Esophagus (tissue), 2 donors: ENCODE data around the gene SMS. TPM values are rescaled to one million over a fixed set of nuclear protein-coding genes. Genes with fewer than 3 reads are reported as not detected.

Experiments
- H3K27ac ChIP-seq, 2 donors: one replicate each; pipeline ENCODE4 v1.5.1; 2013; ENCODE audit warnings: low read depth in 2 of 2, mild to moderate bottlenecking in 2 of 2, inconsistent platforms in 1 of 2, low read length in 1 of 2, moderate library complexity in 1 of 2
- H3K27me3 ChIP-seq, 2 donors: one replicate each; pipeline ENCODE4 v1.6.1; 2013; ENCODE audit warnings: low read length in 2 of 2, control low read depth in 1 of 2, mild to moderate bottlenecking in 1 of 2; ENCODE audit not compliant: insufficient read depth in 2 of 2, control insufficient read depth in 1 of 2
- H3K36me3 ChIP-seq, 2 donors: one replicate each; pipeline ENCODE4 v1.6.1; 2013; ENCODE audit warnings: low read length in 1 of 2; ENCODE audit not compliant: control insufficient read depth in 2 of 2, insufficient read depth in 2 of 2
- H3K4me1 ChIP-seq, 2 donors: one replicate each; pipeline ENCODE4 v1.6.1; 2013; ENCODE audit warnings: low read length in 1 of 2; ENCODE audit not compliant: control insufficient read depth in 2 of 2, insufficient read depth in 2 of 2
- H3K4me3 ChIP-seq, 2 donors: one replicate each; pipeline ENCODE4 v1.5.1; 2013; ENCODE audit warnings: low read length in 2 of 2, mild to moderate bottlenecking in 2 of 2, low read depth in 1 of 2, moderate library complexity in 1 of 2
- H3K9me3 ChIP-seq, 2 donors: one replicate each; pipeline ENCODE4 v1.6.1; 2013; ENCODE audit warnings: mild to moderate bottlenecking in 2 of 2, low read depth in 1 of 2, low read length in 1 of 2, moderate library complexity in 1 of 2; ENCODE audit not compliant: control insufficient read depth in 2 of 2, insufficient read depth in 1 of 2
- WGBS, 2 donors: extraction: QIAGEN DNeasy Blood & Tissue Kit; methylation state at CpG; one replicate each; pipeline ENCODE4 v1.1.7; 2013; 5-methylcytosine and 5-hydroxymethylcytosine counted together
- polyA plus RNA-seq, 2 donors: library from polyadenylated mRNA; stranded (reverse); fragments of 200-250 nt; gene quantifications; one replicate each; pipeline ENCODE4 v1.2.3, GENCODE V29; 2013
- donor health status: healthy with polysubstance abuse.
- donor health status: Bipolar disorder and iron deficiency.

Gene SMS
- 10 to 100 TPM; 26.6 to 43.2 TPM for polyA plus RNA-seq

DNA sequence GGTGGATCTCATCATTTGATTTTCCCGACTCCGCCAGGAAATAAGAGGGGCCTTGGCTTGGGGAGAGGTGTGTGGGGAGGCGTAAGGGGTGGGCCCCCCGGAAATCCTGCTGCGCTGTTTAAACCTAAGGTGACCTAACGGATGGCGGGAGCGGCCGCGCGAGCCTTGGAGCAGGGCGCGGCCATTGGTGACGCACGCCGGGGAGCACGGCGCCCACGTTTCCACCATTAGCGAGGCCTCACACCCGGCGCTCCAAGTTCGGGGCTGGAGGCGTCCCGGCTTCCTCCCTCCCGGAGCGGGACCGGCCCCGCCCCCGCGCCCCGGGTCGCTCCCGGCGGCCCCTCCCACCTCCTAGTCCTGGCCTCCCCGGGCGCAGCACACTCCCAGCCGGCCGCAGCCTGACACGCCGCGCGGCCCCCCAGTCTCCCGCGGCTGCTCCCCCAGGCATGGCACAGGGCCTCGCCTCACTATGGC is at the start of gene SMS:
Gene SMS (plus strand): TSS at position 354 of the 474 bp plus-strand sequence. CDS start 116 bp downstream, at position 470.
- Histone ChIP-seq H3K4me1 (peaks cover 0 to 5% of the 10 kb centered on the region in 2 donors), H3K4me3 (peak within 1 kb of the TSS; percentile 66 to 79), H3K27ac (peak within 1 kb of the TSS; percentile 74 to 77), H3K9me3 (peaks cover 0 to 7% of the 10 kb centered on the region in 2 donors), H3K27me3 (no peaks in the 10 kb centered on the region), H3K36me3 (no peaks in the 10 kb centered on the region)
- WGBS, 2 donors, result 1 to 25% methylated on average over 33 to 46 of the region's 46 CpGs

DNA sequence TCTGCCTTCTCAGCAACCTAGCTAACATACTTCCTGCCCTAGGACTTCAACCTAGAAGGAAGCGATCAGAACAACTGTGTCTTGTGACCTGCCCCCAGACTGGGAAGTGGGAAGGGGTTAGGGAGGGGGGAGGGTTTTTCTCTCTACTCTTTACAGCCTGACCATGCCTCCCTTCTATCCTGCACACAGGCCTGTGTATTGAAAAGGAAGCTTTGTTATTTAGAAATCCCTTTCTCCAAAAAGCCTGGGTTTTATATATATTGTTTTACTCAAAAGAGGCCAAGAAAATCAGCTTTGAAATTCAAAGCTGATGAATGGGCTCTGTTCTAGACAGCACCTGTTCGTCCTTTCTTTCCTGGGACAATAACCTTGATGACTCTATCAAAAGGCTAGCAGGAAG is 35.2 kb upstream of the SMS start:
- H3K4me1 ChIP-seq, result no peaks in the 10 kb centered on the region
- H3K9me3 ChIP-seq, result no peaks in the 10 kb centered on the region
- no peak overlapping the region for H3K4me3 ChIP-seq
- no peaks in the 10 kb centered on the region for H3K27me3 ChIP-seq
- WGBS, 2 donors, result 47 to 73% methylated on average over 2 of the region's 2 CpGs
- H3K27ac ChIP-seq, result no peak overlapping the region
- H3K36me3 ChIP-seq, result no peaks in the 10 kb centered on the region

DNA sequence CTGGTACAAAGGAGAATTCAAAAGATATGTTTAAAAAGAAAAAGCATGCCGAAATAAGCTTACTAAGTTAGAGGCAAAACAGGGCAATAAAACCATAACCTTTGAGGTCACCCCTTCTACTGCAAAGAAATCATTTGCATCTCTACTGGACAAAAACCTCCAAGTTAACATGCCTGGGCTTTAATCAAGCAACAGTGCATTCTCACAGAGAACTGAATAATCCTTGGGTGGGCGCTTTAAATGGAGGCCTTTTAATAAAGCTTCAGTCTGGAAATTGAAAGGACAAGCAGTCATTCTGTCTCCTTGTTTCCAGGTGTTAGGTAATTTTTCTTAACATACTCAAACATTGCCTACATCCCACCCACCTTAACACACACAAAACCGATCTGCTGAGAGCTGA is 34.6 kb upstream of the SMS start:
- H3K27me3 ChIP-seq, result no peaks in the 10 kb centered on the region
- H3K4me1 ChIP-seq, result no peaks in the 10 kb centered on the region
- H3K36me3 ChIP-seq, result no peaks in the 10 kb centered on the region
- no peak overlapping the region for H3K4me3 ChIP-seq
- H3K9me3 ChIP-seq, result no peaks in the 10 kb centered on the region
- H3K27ac ChIP-seq, result no peak overlapping the region
- 71 to 88% methylated on average over 3 of the region's 3 CpGs for WGBS, 2 donors

DNA sequence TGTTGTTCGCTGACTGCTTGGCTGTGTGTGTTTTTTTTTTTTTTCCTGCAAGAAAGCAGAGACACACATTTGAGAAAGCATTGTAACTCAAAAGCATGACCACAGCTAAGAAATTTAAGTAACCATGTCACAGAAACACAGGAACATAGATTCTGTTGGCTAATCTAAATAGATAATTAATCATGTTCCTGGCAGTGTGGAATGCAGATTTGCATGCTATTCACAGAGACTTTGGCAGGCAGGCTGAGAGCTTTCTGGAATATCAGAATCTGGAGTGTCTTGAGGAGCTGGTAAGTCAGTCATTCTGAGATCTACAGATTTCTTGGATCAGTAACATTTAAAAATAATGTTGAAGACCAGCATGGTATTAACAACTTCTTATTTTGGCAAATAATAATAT is 33.2 kb upstream of the SMS start:
- Histone ChIP-seq H3K27ac (no peak overlapping the region), H3K9me3 (no peaks in the 10 kb centered on the region), H3K36me3 (no peaks in the 10 kb centered on the region), H3K4me1 (no peaks in the 10 kb centered on the region), H3K27me3 (no peaks in the 10 kb centered on the region), H3K4me3 (no peak overlapping the region)
- WGBS, 2 donors, result 29 to 41% methylated on average over 1 of the region's 1 CpG

DNA sequence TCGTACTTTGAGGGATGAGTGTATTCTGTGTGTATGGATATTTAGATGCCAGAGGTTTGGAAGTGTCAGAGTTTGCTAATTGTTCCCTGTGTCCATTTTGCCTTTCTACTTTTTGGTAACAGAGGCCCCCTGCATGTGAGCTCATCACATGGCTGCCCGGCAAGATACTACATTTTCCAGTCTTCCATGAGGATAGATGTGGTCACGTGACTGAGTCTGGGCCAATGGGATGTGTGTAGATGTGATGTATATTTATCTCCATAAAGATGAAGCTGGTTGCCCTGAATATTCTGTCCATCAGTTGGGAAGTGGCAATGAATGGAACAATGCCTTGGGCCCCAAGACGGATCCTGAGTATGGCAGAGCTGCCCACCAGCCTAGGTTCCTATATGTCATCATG is 29.0 kb upstream of the SMS start:
- WGBS, 2 donors, result 91 to 99% methylated on average over 4 of the region's 4 CpGs
- Histone ChIP-seq H3K4me3 (no peak overlapping the region), H3K27ac (no peak overlapping the region), H3K9me3 (no peaks in the 10 kb centered on the region), H3K36me3 (no peaks in the 10 kb centered on the region), H3K4me1 (no peaks in the 10 kb centered on the region), H3K27me3 (no peaks in the 10 kb centered on the region)

DNA sequence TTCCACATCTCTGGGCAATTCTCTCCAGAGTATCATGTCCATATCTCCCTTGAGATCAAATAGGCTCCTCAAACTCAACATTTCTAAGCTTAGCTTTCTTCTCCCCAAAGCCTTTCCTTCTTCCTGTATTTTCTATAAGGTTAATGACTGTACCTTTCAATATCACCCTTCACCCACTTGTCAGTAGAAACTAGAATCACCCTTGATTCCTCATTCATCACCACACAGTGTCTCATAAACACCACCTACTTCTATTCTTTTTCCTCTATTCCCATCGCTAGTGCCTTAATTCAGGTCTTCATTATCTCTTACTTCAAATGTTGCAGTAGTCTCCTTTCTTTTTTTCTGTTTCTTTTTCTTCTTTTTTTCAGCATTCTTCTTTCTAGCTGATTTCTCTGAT is 28.3 kb upstream of the SMS start:
- Histone ChIP-seq H3K4me1 (no peaks in the 10 kb centered on the region), H3K27me3 (no peaks in the 10 kb centered on the region), H3K36me3 (no peaks in the 10 kb centered on the region), H3K9me3 (no peaks in the 10 kb centered on the region), H3K27ac (no peak overlapping the region), H3K4me3 (no peak overlapping the region)
- 65 to 93% methylated on average over 1 of the region's 1 CpG for WGBS, 2 donors

DNA sequence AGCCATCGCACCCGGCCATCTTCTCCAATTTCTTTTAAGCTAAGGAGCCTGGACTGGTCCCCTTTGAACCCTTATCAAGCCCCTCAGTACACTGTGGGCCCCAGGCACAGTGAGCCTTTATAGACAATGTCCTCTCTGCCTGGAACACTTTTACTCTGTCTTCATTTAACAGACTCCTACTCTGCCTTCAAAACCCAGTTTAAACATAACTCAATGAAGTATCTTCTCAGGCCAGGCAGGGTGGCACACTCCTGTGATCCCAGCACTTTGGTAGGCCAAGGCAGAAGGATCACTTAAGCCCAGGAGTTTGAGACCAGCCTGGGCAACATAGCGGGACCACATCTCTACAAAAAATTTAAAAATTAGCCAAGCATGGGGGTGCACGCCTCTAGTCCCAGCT is 27.5 kb upstream of the SMS start:
- Histone ChIP-seq H3K27me3 (no peaks in the 10 kb centered on the region), H3K9me3 (no peaks in the 10 kb centered on the region), H3K4me1 (no peaks in the 10 kb centered on the region), H3K36me3 (no peaks in the 10 kb centered on the region), H3K27ac (no peak overlapping the region), H3K4me3 (no peak overlapping the region)
- WGBS, 2 donors, result 89 to 98% methylated on average over 4 of the region's 4 CpGs

DNA sequence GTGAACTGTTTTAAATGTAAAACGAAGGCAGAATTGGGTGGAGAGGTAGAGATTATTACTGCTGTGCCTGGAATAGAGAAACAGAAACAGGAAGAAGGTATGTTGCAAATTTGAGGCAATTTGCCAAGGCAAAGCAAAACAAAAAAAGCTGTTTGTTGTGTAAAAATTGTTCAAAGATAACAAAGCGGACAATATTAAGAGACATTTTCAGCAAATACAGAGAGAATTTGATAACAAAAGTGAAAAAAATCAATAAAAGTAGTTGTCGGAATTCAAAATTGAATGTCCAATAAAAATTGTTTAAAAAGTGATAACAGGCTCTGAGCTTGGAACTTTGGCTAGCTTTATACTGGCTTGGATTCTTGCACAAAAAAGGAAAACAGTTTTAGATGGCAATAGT is 14.4 kb upstream of the SMS start:
- WGBS, 2 donors, result 54 to 68% methylated on average over 3 of the region's 3 CpGs
- H3K36me3 ChIP-seq, result no peaks in the 10 kb centered on the region
- no peak overlapping the region for H3K27ac ChIP-seq

DNA sequence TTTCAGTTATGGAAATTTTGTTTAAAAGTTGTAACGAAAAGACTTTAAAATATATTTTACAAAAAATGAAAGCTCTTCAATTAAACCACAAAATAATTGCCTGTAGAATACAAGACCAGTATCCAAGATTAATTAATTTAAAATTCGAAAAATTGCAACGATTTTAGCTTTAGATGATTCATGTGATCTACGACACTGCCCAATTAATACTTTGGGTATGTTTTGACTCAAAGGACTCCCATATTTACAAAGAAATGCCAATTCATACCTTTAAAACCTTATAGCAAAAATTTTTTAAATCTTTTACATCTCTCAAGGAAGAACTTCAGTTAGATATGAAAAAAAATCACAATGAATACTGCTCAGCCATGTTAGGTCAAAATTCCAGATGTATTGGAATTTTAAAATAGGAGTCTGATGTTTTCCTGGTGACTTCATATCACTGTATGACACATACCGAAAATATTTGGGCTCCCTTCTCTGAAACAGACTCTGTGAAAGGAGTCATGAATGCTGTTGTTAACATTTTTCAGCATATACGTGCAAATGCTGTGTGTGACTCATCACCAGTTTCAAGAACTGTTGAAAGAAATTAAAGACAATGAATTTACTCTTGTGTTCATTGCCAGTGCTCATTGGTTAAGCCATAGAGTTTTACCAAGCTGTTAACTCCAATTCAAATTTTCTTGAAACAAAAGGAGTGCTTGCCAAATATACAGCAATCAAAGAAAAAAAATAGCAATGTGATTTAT is 13.8 kb upstream of the SMS start:
- Histone ChIP-seq H3K36me3 (no peaks in the 10 kb centered on the region), H3K27me3 (no peaks in the 10 kb centered on the region), H3K27ac (no peak overlapping the region), H3K4me1 (no peaks in the 10 kb centered on the region), H3K9me3 (no peaks in the 10 kb centered on the region), H3K4me3 (no peak overlapping the region)
- WGBS, 2 donors, result 35 to 39% methylated on average over 6 of the region's 6 CpGs

More for the DNA sequence above, 14.4 kb upstream of the SMS start:
- Histone ChIP-seq H3K4me3 (no peak overlapping the region), H3K9me3 (no peaks in the 10 kb centered on the region), H3K4me1 (no peaks in the 10 kb centered on the region), H3K27me3 (no peaks in the 10 kb centered on the region)

DNA sequence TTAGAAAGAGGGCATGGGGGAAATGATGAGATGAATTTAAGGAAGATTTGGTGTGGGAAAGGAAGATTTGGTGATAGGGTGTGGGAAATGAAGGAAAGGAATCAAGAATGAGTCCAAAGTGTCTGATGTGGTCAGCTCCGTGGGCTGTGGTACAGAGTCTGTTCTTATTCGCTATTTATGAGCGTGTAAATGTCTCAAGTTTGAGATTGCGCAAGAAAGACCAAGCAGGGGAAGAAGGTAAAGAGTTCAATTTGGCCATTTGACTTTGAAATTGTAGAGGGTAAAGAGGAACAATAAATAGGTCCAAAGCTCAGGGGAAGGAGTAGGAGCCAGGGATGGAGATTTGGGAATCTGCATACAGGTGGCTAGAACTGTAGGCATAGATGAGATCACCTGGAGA is 11.3 kb upstream of the SMS start:
- Histone ChIP-seq H3K4me3 (no peak overlapping the region), H3K9me3 (no peaks in the 10 kb centered on the region), H3K27ac (no peak overlapping the region), H3K27me3 (no peaks in the 10 kb centered on the region), H3K36me3 (no peaks in the 10 kb centered on the region), H3K4me1 (no peaks in the 10 kb centered on the region)
- WGBS, 2 donors, result 81 to 93% methylated on average over 4 of the region's 4 CpGs
